Measurements from ENCODE around the gene DZIP3.

- TF ChIP-seq POLR2A (IDR thresholded peaks at IDR 0.05), result no peak
- TF ChIP-seq, protein P1, sequence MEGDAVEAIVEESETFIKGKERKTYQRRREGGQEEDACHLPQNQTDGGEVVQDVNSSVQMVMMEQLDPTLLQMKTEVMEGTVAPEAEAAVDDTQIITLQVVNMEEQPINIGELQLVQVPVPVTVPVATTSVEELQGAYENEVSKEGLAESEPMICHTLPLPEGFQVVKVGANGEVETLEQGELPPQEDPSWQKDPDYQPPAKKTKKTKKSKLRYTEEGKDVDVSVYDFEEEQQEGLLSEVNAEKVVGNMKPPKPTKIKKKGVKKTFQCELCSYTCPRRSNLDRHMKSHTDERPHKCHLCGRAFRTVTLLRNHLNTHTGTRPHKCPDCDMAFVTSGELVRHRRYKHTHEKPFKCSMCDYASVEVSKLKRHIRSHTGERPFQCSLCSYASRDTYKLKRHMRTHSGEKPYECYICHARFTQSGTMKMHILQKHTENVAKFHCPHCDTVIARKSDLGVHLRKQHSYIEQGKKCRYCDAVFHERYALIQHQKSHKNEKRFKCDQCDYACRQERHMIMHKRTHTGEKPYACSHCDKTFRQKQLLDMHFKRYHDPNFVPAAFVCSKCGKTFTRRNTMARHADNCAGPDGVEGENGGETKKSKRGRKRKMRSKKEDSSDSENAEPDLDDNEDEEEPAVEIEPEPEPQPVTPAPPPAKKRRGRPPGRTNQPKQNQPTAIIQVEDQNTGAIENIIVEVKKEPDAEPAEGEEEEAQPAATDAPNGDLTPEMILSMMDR (IDR thresholded peaks at IDR 0.05), result no peak
These were observed 129.8 kb downstream of the DZIP3 start for GRCh38 chr3:108719178-108719806.

All from heart left ventricle (tissue), 13 donors.